ENCODE measurements around the gene MALAT1. TPM values are rescaled to one million over a fixed set of nuclear protein-coding genes. Genes with fewer than 3 reads are reported as not detected.

MALAT1 gene
- total and polyA plus RNA-seq, 10 of the 15 experiments (the other 5 are each of a cell fraction or from before 2014, with no cell fraction given): 448 to 8,160 (median 2,019) TPM

- peak overlapping the region; percentile 97 for H3K4me2 ChIP-seq (ENCODE audit: control insufficient read depth, insufficient read depth)
- H2AFZ ChIP-seq (ENCODE audit: control insufficient read depth, low read depth, low read length): no peak overlapping the region
- H3K9ac ChIP-seq (ENCODE audit: control insufficient read depth, insufficient read depth, low read length): no peak overlapping the region
- FAIRE-seq (no peak), DNase-seq (ENCODE audit: low read depth, low spot score) (no peak), ATAC-seq (no peak)
- H4K20me1 ChIP-seq (ENCODE audit: control insufficient read depth, insufficient read depth): no peaks in the 10 kb centered on the region
- SMC1A ChIA-PET (ENCODE audit: uncharacterized antibody, unreplicated experiment): interaction anchor here (2.1 to 4.1 kb wide), 4 partner anchors 14 to 75 kb away, joined by 7 to 48 read pairs (median 19); partner anchors contain the start of genes FAM89B, MAP3K11, PCNX3 and SCYL1
- H3K27me3 ChIP-seq (replicated peaks in 1 of 2; ENCODE audit: control insufficient read depth in 2 of 2, insufficient read depth in 2 of 2, low read length in 1 of 2): no peaks in the 10 kb centered on the region
- H3K79me2 ChIP-seq (ENCODE audit: control insufficient read depth, insufficient read depth, low read length): no peaks in the 10 kb centered on the region
- in situ Hi-C loops (cut with MboI) (no loop called here), intact Hi-C loops (cut with micrococcal nuclease; ENCODE audit: unreplicated experiment) (no loop called here)
- CTCF ChIA-PET: interaction anchor here (1.0 to 4.2 kb wide), 8 partner anchors 8 to 49 kb away, joined by 3 to 89 read pairs (median 17); partner anchors contain the start of genes FAM89B, SCYL1 and ZNRD2
- peaks cover 5% of the 10 kb centered on the region in 2 experiments; a peak in 3 of 4 replicates for H3K36me3 ChIP-seq (ENCODE audit: control insufficient read depth in 2 of 2, insufficient read depth in 2 of 2, low read length in 1 of 2)
- BruUV-seq (replicated peaks): no TSS peak
- no peak for TF ChIP-seq ESRRA (IDR thresholded peaks at IDR 0.05; ENCODE audit: low read length)
- TF ChIP-seq POLR2A (IDR thresholded peaks at IDR 0.05; ENCODE audit: low read depth, low read length): 0 out of 2 replicates have a peak, but pooled peaks have one; percentile 29
- TF ChIP-seq, protein P1, sequence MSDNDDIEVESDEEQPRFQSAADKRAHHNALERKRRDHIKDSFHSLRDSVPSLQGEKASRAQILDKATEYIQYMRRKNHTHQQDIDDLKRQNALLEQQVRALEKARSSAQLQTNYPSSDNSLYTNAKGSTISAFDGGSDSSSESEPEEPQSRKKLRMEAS (IDR thresholded peaks at IDR 0.05; ENCODE audit: low read depth, low read length): no peak
- TF ChIP-seq BCL3 (IDR thresholded peaks at IDR 0.05; ENCODE audit: borderline replicate concordance, insufficient read depth, low read depth, low read length, poor library complexity, severe bottlenecking): peak; percentile 24
- no peak for TF ChIP-seq SMAD1 (IDR thresholded peaks at IDR 0.05; ENCODE audit: low read depth, partially characterized antibody)
- no peak for TF ChIP-seq RFX5 (IDR thresholded peaks at IDR 0.05; ENCODE audit: low read depth, low read length)
- POLR2A ChIA-PET: interaction anchor here (1.0 to 3.7 kb wide), 5 partner anchors 13 to 75 kb away, joined by 3 to 34 read pairs (median 13); partner anchors contain the start of genes EHBP1L1, FAM89B, MAP3K11 and PCNX3
- H3K9me3 ChIP-seq (replicated peaks; ENCODE audit: control insufficient read depth, insufficient read depth, low read length): no peaks in the 10 kb centered on the region
- peak overlapping the region; percentile 72 for H3K4me3 ChIP-seq
- 99% methylated on average over 60 of the region's 92 CpGs for WGBS (ENCODE audit: insufficient coverage, insufficient replicate concordance, low lambda C conversion rate, missing lambda C conversion rate)
- H3K4me1 ChIP-seq (ENCODE audit: control insufficient read depth, insufficient read depth, low read length): peaks cover 6% of the 10 kb centered on the region
- H3K27ac ChIP-seq (ENCODE audit: control insufficient read depth, insufficient read depth): peak overlapping the region; percentile 53; the same call in 1 of the 2 replicates
- RAD21 ChIA-PET (ENCODE audit: unreplicated experiment): interaction anchor here (0.5 to 4.1 kb wide), 4 partner anchors 13 to 174 kb away, joined by 4 to 58 read pairs (median 38); partner anchors contain the start of genes FAM89B and ZNRD2
Observed at GRCh38 chr11:65538915-65539743, 40.3 kb downstream of the MALAT1 start.

Data from GM12878 (cell line).